ENCODE data around the gene RIMS4.

Gene RIMS4

DNA sequence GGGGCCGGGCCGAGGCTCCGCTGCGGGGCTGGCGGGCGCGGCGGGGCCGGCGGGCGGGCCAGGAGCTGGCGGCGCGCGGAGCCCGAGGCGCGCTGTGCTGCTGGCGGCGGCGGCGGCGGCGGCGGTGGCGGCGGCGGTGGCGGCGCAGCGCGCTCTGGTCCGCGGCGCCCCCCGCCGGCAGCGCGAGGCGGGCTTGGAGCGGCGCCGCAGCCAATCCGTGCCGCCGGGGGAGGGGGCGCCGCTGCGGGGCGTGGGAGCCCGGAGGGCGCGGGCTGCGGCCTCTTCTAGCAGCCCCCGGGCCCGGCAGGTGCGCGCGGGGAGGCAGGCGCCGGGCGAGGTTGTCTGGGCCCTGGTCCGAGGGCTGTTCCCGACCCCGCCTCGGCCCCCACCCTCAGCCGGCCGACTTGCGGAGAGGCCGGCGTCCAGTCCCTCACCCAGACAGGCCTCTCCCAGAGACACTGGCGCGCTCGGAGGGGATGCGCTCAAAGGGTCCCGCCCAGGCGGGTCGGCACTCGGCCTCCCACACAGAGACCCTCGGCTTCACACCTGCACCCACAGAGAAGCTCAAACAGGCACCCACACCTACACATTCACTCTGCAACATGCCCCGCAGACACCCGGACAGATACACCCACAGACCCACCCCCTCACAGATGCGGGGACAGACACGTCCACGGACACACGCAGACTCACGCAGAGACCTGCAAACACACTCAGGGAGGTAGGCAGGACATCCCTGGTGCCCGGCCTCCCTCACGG is at the start of gene RIMS4:
Gene RIMS4, minus strand, starts transcription at position 156 of the 759 bp plus-strand sequence. CDS start 275 bp downstream, outside the sequence.
- Histone ChIP-seq H3K4me1 (ENCODE audit: control insufficient read depth, insufficient read depth, low read length, unreplicated experiment) (no peaks in the 10 kb centered on the region), H3K36me3 (ENCODE audit: insufficient read depth, low read length) (no peaks in the 10 kb centered on the region), H3K27me3 (ENCODE audit: insufficient read depth, low read length) (peaks cover 70% of the 10 kb centered on the region), H2AFZ (ENCODE audit: low read length, unreplicated experiment) (no peak within 1 kb of the TSS), H3K4me3 (ENCODE audit: low read depth, low read length) (peak within 1 kb of the TSS; percentile 52; the same call in 1 of the 2 replicates), H3K27ac (ENCODE audit: low read depth, low read length) (no peak within 1 kb of the TSS), H3K79me2 (ENCODE audit: control insufficient read depth, insufficient read depth, low read length, unreplicated experiment) (no peaks in the 10 kb centered on the region)

DNA sequence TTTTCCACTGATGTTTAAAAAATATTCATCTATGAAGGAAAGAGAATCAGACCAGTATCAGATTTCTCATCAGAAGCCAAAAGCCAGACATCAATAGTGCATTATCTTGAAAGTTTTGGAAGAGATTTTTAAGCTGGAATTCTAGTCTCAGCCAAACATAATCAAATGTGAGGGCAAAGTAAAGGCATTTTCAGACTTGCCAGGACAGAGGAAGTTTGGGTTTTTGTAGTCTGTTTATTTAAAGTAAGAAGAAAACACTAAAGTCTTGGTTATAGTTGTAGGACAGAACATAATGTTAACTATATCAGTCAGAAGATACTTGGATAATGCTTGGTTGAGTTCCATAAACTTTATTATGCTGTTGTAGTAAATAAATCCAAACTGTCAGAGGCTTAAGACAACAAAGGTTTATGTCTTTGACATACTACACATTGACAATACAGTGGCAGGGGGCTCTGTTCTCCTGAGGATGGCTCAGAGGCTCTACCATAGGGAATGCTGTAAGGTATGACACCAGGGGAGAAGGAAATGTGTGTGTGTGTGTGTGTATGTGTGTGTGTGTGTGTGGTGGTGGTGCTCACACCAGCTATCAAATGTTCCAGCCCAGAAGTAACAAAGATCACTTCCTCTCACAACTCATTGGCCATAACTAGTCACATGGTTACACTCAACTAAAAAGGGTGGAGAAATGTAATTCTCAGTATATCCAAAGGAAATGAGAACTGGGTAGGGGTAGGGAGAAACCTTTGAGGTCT is 48.4 kb upstream of the RIMS4 start:
- Histone ChIP-seq H3K27ac (ENCODE audit: low read depth, low read length) (no peak overlapping the region), H3K79me2 (ENCODE audit: control insufficient read depth, insufficient read depth, low read length, unreplicated experiment) (no peaks in the 10 kb centered on the region), H3K4me1 (ENCODE audit: control insufficient read depth, insufficient read depth, low read length, unreplicated experiment) (peaks cover 13% of the 10 kb centered on the region), H3K36me3 (ENCODE audit: insufficient read depth, low read length) (no peaks in the 10 kb centered on the region), H3K27me3 (ENCODE audit: insufficient read depth, low read length) (peaks cover 3% of the 10 kb centered on the region; the same call in 1 of the 2 replicates), H2AFZ (ENCODE audit: low read length, unreplicated experiment) (no peak overlapping the region), H3K4me3 (ENCODE audit: low read depth, low read length) (no peak overlapping the region)

DNA sequence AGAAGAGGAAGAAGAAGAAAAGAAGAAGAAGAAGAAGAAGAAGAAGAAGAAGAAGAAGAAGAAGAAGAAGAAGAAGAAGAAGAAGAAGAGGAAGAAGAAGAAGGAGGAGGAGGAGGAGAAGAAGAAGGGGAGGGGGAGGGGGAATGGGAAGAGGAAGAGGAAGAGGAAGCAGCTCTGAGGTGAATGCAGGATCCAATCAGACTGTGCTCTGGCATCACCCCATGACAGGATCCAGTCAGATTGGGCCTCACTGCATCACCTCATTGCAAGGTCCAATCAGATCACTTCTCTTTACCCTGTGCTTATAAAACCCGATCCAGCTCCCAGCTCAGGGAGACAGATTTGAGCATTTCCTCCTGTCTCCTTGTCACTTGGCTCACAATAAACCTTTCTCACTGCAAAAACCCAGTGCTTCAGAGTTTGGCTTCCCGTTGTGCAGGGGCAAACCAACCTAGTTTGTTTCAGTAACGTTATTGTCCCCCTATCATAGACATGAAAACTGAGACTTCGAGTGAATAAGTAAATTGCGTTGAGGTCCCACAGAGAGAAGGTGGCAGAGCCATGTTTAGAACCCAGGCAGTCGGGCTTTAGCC is 46.6 kb upstream of the RIMS4 start:
- Histone ChIP-seq H3K4me3 (ENCODE audit: low read depth, low read length) (no peak overlapping the region), H3K4me1 (ENCODE audit: control insufficient read depth, insufficient read depth, low read length, unreplicated experiment) (peaks cover 8% of the 10 kb centered on the region), H3K27ac (ENCODE audit: low read depth, low read length) (no peak overlapping the region), H2AFZ (ENCODE audit: low read length, unreplicated experiment) (no peak overlapping the region), H3K27me3 (ENCODE audit: insufficient read depth, low read length) (peaks cover 8% of the 10 kb centered on the region; the same call in 1 of the 2 replicates), H3K79me2 (ENCODE audit: control insufficient read depth, insufficient read depth, low read length, unreplicated experiment) (no peaks in the 10 kb centered on the region), H3K36me3 (ENCODE audit: insufficient read depth, low read length) (no peaks in the 10 kb centered on the region)

DNA sequence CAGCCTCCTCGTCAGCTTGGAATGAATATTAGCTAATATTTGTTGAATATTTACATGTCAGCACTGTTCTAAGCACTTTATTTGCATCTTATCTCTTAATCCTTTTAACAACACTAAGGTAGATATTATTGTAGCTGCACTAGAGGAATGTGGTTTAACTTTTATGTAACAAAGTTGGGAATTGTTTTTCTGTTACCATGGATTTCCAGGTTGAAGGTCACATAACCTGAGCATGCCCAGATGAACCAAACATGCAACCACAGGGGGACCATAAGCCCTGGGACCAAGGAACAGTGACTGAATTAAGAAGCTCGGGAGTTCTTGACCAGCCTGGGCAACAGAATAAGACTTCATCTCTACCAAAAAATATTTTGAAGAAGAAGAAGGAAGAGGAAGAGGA is 46.1 kb upstream of the RIMS4 start:
- peaks cover 11% of the 10 kb centered on the region; the same call in 1 of the 2 replicates for H3K27me3 ChIP-seq (ENCODE audit: insufficient read depth, low read length)
- no peaks in the 10 kb centered on the region for H3K79me2 ChIP-seq (ENCODE audit: control insufficient read depth, insufficient read depth, low read length, unreplicated experiment)
- peaks cover 3% of the 10 kb centered on the region for H3K4me1 ChIP-seq (ENCODE audit: control insufficient read depth, insufficient read depth, low read length, unreplicated experiment)
- no peaks in the 10 kb centered on the region for H3K36me3 ChIP-seq (ENCODE audit: insufficient read depth, low read length)
- no peak overlapping the region for H2AFZ ChIP-seq (ENCODE audit: low read length, unreplicated experiment)
- H3K4me3 ChIP-seq (ENCODE audit: low read depth, low read length): no peak overlapping the region
- H3K27ac ChIP-seq (ENCODE audit: low read depth, low read length): no peak overlapping the region

DNA sequence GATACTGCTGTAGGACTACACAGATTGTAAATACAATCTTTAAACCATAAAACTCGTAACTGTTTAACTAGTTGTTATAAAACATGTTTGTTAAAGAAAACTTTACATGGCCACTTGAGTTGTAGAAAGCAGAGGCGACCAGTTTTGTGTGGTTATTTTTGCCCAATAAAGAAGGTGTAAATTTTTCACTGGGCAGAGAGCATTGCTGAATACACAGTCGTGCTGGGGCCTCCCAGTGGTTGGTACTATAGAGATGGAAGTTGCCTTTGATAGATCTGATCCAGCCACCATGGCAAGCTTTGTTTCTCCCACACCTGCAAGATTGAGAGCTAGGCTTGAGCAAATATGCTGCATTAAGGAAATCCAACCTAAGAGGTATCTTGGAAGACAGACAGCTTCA is 41.2 kb upstream of the RIMS4 start:
- Histone ChIP-seq H3K79me2 (ENCODE audit: control insufficient read depth, insufficient read depth, low read length, unreplicated experiment) (no peaks in the 10 kb centered on the region), H3K4me3 (ENCODE audit: low read depth, low read length) (no peak overlapping the region), H3K4me1 (ENCODE audit: control insufficient read depth, insufficient read depth, low read length, unreplicated experiment) (no peaks in the 10 kb centered on the region), H2AFZ (ENCODE audit: low read length, unreplicated experiment) (no peak overlapping the region), H3K36me3 (ENCODE audit: insufficient read depth, low read length) (no peaks in the 10 kb centered on the region), H3K27me3 (ENCODE audit: insufficient read depth, low read length) (peaks cover 20% of the 10 kb centered on the region), H3K27ac (ENCODE audit: low read depth, low read length) (no peak overlapping the region)

DNA sequence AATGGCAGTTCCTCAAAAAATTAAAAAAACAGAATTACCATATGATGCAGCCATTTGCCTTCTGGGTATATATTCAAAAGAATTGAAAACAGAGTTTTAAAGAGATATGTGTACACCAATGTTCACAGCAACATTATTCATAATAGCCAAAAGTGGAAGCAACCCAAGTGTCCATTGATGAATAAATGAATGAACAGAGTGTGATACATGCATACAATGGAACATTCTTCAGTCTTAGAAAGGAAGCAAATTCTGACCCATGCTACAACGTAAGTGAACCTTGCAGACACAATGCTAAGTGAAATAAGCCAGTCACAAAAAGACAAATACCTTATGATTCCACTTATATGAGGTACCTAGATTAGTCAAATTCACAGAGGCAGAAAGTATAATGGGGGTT is 40.5 kb upstream of the RIMS4 start:
- Histone ChIP-seq H3K36me3 (ENCODE audit: insufficient read depth, low read length) (no peaks in the 10 kb centered on the region), H3K27ac (ENCODE audit: low read depth, low read length) (no peak overlapping the region), H3K79me2 (ENCODE audit: control insufficient read depth, insufficient read depth, low read length, unreplicated experiment) (no peaks in the 10 kb centered on the region), H3K4me1 (ENCODE audit: control insufficient read depth, insufficient read depth, low read length, unreplicated experiment) (no peaks in the 10 kb centered on the region), H3K27me3 (ENCODE audit: insufficient read depth, low read length) (peaks cover 22% of the 10 kb centered on the region), H3K4me3 (ENCODE audit: low read depth, low read length) (no peak overlapping the region), H2AFZ (ENCODE audit: low read length, unreplicated experiment) (no peak overlapping the region)

DNA sequence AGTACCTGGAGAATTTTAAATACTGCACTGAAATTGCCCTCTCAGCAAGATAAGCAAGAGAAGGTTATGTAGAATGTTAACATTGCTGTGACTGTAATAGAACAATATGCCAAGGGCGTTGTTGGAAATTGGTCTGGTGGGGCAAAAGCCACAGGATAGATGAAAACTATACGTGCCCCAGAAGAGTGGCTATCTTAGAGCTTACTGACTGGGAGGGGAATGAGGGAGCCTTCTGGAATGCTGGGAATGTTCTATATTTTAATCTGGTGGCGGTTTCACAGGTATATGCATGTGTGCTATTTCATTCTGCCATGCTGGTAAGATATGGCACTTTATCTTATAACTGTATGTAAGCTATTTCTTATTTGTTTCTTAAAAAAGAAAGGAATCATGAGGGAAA is 39.9 kb upstream of the RIMS4 start:
- H3K27me3 ChIP-seq (ENCODE audit: insufficient read depth, low read length): peaks cover 26% of the 10 kb centered on the region
- no peaks in the 10 kb centered on the region for H3K4me1 ChIP-seq (ENCODE audit: control insufficient read depth, insufficient read depth, low read length, unreplicated experiment)
- no peaks in the 10 kb centered on the region for H3K36me3 ChIP-seq (ENCODE audit: insufficient read depth, low read length)
- no peak overlapping the region for H3K4me3 ChIP-seq (ENCODE audit: low read depth, low read length)
- no peak overlapping the region for H3K27ac ChIP-seq (ENCODE audit: low read depth, low read length)
- H3K79me2 ChIP-seq (ENCODE audit: control insufficient read depth, insufficient read depth, low read length, unreplicated experiment): no peaks in the 10 kb centered on the region
- no peak overlapping the region for H2AFZ ChIP-seq (ENCODE audit: low read length, unreplicated experiment)

DNA sequence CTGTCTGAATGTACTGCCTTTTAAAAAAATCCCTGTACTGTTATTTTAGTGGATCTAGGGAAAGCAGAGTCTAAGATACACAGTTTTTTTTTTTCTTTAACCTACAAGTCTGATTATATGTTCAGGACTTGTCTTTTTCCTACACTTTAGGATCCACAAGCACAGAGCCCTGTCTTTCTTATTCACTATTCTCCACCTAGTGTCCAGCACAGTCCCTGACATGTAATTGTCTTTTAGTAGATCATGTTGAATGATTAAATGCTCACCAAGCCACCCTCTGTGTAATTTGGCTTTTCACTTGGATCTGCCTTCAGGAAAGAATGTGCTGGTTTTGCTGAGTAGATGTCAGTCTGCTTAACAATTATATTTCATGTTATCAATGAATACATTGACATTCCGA is 39.4 kb upstream of the RIMS4 start:
- Histone ChIP-seq H3K79me2 (ENCODE audit: control insufficient read depth, insufficient read depth, low read length, unreplicated experiment) (no peaks in the 10 kb centered on the region), H3K27ac (ENCODE audit: low read depth, low read length) (no peak overlapping the region), H2AFZ (ENCODE audit: low read length, unreplicated experiment) (no peak overlapping the region), H3K4me3 (ENCODE audit: low read depth, low read length) (no peak overlapping the region), H3K27me3 (ENCODE audit: insufficient read depth, low read length) (peaks cover 29% of the 10 kb centered on the region), H3K4me1 (ENCODE audit: control insufficient read depth, insufficient read depth, low read length, unreplicated experiment) (no peaks in the 10 kb centered on the region), H3K36me3 (ENCODE audit: insufficient read depth, low read length) (no peaks in the 10 kb centered on the region)

DNA sequence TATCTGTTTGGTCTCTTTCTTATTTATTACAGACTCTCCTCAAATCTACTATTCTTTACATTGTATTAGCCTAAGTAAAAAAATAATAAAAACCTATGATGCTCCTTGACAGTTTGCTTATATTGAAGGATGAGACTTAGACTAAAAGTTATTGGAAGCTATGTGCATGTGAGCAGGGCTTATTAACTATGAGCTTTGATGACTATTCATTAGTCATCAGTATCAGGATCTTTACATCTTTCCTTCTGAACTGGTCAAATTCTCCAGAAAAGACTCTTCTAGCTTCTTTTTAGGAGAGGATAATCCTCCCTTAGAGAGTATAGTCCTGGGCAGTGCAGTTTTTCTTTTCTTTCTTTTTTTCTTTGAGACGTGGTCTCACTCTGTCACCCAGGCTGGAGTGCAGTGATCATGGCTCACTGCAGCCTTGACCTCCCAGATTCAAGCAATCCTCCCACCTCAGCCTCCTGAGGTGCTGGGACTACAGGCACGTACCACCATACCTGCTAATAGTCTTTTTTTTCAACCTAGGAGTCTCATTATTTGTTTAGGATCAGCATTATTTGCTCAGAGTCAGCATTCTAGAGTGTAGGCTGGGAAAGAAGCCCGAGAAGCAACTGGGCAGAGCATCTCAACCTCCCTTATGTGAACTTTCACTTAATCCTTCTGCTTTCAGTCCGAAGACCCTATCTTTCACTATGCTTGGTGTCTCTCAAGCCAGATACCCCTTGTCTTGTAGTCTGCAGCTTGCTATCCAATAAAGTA is 38.1 kb upstream of the RIMS4 start:
- H3K4me1 ChIP-seq (ENCODE audit: control insufficient read depth, insufficient read depth, low read length, unreplicated experiment): no peaks in the 10 kb centered on the region
- peaks cover 30% of the 10 kb centered on the region for H3K27me3 ChIP-seq (ENCODE audit: insufficient read depth, low read length)
- H3K27ac ChIP-seq (ENCODE audit: low read depth, low read length): no peak overlapping the region
- H3K36me3 ChIP-seq (ENCODE audit: insufficient read depth, low read length): no peaks in the 10 kb centered on the region
- no peaks in the 10 kb centered on the region for H3K79me2 ChIP-seq (ENCODE audit: control insufficient read depth, insufficient read depth, low read length, unreplicated experiment)
- H2AFZ ChIP-seq (ENCODE audit: low read length, unreplicated experiment): no peak overlapping the region
- no peak overlapping the region for H3K4me3 ChIP-seq (ENCODE audit: low read depth, low read length)

DNA sequence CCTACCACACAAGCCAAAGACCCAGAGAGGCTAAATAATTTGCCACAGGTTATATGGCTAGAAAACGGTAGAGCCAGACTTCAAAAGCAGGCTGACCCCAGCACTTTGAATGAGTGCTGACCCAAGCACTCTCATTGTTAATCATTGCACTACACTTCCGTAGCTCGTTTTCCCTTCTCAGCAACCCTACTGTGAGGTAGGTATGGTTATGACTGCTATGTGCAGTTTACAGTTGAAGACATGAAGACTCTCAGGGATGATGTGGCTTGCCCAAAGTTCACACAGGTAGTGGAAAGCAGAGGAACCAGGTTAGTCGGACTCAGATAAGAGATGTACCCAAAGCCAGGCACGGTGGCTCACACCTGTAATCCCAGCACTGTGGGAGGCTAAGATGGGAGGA is 33.5 kb upstream of the RIMS4 start:
- H3K4me1 ChIP-seq (ENCODE audit: control insufficient read depth, insufficient read depth, low read length, unreplicated experiment): no peaks in the 10 kb centered on the region
- no peaks in the 10 kb centered on the region for H3K36me3 ChIP-seq (ENCODE audit: insufficient read depth, low read length)
- peaks cover 53% of the 10 kb centered on the region for H3K27me3 ChIP-seq (ENCODE audit: insufficient read depth, low read length)
- H3K79me2 ChIP-seq (ENCODE audit: control insufficient read depth, insufficient read depth, low read length, unreplicated experiment): no peaks in the 10 kb centered on the region
- H2AFZ ChIP-seq (ENCODE audit: low read length, unreplicated experiment): no peak overlapping the region
- no peak overlapping the region for H3K27ac ChIP-seq (ENCODE audit: low read depth, low read length)
- H3K4me3 ChIP-seq (ENCODE audit: low read depth, low read length): no peak overlapping the region
